Lung (tissue), 12 donors: ENCODE results near the gene SLC9A9. TPM values are rescaled to one million over a fixed set of nuclear protein-coding genes. Genes with fewer than 3 reads are reported as not detected.

Experiments used
- ATAC-seq: fragments of 200-7000 bp; cut with Tn5 transposase; one replicate; pipeline ENCODE4 v1.9.1; 2020; ENCODE audit warnings: moderate number of reproducible peaks; ENCODE audit not compliant: insufficient read depth, low FRiP score
- DNase-seq, 3 donors: peaks; one replicate each; pipeline ENCODE4 v3.0.0-alpha.2; 2013 to 2017
- H3K27ac ChIP-seq, 2 donors: one replicate each; pipeline ENCODE4 v1.5.1; 2013; ENCODE audit warnings: mild to moderate bottlenecking in 2 of 2, moderate library complexity in 2 of 2, control low read depth in 1 of 2, inconsistent platforms in 1 of 2, low read depth in 1 of 2, low read length in 1 of 2
- H3K27me3 ChIP-seq, 3 donors: one replicate each; pipeline ENCODE4 v1.5.1; 2013; ENCODE audit warnings: low read length in 2 of 3; ENCODE audit not compliant: control insufficient read depth in 3 of 3, insufficient read depth in 3 of 3
- H3K36me3 ChIP-seq, 4 donors: one replicate each; pipeline ENCODE4 v1.5.1; 2013; ENCODE audit warnings: low read length in 4 of 4, mild to moderate bottlenecking in 1 of 4, moderate library complexity in 1 of 4; ENCODE audit not compliant: control insufficient read depth in 4 of 4, insufficient read depth in 4 of 4
- H3K4me1 ChIP-seq, 5 donors: one replicate each; pipeline ENCODE4 v1.5.1; 2013; ENCODE audit warnings: low read length in 5 of 5, mild to moderate bottlenecking in 2 of 5, moderate library complexity in 1 of 5; ENCODE audit not compliant: control insufficient read depth in 5 of 5, insufficient read depth in 5 of 5
- H3K4me3 ChIP-seq: one replicate; pipeline ENCODE4 v1.5.1; 2013; ENCODE audit warnings: mild to moderate bottlenecking, control low read depth, moderate library complexity
- H3K9ac ChIP-seq, 2 donors: one replicate each; pipeline ENCODE4 v1.5.1; 2013; ENCODE audit warnings: low read length in 2 of 2, control low read depth in 1 of 2; ENCODE audit not compliant: insufficient read depth in 1 of 2
- H3K9me3 ChIP-seq, 4 donors: one replicate each; pipeline ENCODE4 v1.5.1; 2013; ENCODE audit warnings: low read length in 3 of 4, mild to moderate bottlenecking in 1 of 4, moderate library complexity in 1 of 4; ENCODE audit not compliant: control insufficient read depth in 4 of 4, insufficient read depth in 3 of 4
- WGBS, 2 donors: extraction: QIAGEN DNeasy Blood & Tissue Kit; methylation state at CpG; one replicate each; pipeline ENCODE4 v1.1.7; 2013; 5-methylcytosine and 5-hydroxymethylcytosine counted together
- polyA plus RNA-seq, 2 donors: library from polyadenylated mRNA; stranded (reverse); fragments of 200-250 nt; gene quantifications; one replicate each; pipeline ENCODE4 v1.2.1, GENCODE V29; 2013
- total RNA-seq, 2 donors: library from RNA; depleted of rRNA in 1 of 2; stranded (reverse); fragments of >200 nt in 1 of 2; gene quantifications; one replicate each; pipeline ENCODE4 v1.2.1, GENCODE V29; 2014 to 2021
- TF ChIP-seq, protein P1 (sequence below): IDR thresholded peaks from 2 replicates; pipeline ENCODE4 v1.5.1; 2012; ENCODE audit warnings: mild to moderate bottlenecking; ENCODE audit errors: control extremely low read depth, extremely low read depth
- donor health status: control.
- donor health status: control.
- donor health status: Bipolar disorder and iron deficiency.
- donor health status: healthy.
- donor health status: DM: yes; HTN: yes; CAD: no.

Gene SLC9A9
- total and polyA plus RNA-seq, 4 donors = 2.2 to 66.3 (median 8.2) TPM

DNA sequence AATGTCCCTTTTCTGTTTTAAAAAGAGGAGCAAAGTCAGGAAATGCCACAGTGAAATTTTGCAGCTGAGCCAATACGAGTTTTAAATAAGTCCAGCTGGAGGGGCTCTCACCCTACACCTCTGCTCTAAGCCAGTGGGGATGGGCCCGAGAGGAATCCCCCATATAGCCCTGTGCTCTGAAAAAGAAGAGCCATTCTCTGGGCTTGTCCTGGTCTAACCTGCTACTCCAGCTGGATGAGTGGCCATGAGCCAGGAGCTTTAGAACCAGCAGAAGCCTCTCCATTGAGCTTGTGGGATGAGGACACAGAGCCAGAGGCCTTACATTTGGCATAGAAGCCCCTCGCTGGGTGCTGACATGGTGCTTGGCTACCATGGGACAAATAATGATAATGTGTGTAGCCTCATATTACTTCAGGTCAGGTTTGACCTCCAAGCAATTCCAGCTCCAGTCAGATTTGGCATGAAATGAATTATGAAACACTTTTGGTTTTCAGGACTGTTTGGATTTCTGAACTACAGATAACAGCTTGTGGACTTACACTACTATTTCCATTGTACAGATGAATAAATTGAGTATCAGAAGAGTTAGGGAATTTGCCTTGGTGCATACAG lies 556.3 kb downstream of the SLC9A9 start:
- Histone ChIP-seq H3K4me1 (peaks cover 0 to 24% (median 8%) of the 10 kb centered on the region in 5 donors), H3K4me3 (no peak overlapping the region), H3K36me3 (no peaks in the 10 kb centered on the region), H3K27me3 (no peaks in the 10 kb centered on the region), H3K9ac (no peak overlapping the region), H3K9me3 (no peaks in the 10 kb centered on the region), H3K27ac (no peak overlapping the region)
- ATAC-seq (no peak), DNase-seq (peak; percentile 75 to 87 (median 80))
- TF ChIP-seq, protein P1, sequence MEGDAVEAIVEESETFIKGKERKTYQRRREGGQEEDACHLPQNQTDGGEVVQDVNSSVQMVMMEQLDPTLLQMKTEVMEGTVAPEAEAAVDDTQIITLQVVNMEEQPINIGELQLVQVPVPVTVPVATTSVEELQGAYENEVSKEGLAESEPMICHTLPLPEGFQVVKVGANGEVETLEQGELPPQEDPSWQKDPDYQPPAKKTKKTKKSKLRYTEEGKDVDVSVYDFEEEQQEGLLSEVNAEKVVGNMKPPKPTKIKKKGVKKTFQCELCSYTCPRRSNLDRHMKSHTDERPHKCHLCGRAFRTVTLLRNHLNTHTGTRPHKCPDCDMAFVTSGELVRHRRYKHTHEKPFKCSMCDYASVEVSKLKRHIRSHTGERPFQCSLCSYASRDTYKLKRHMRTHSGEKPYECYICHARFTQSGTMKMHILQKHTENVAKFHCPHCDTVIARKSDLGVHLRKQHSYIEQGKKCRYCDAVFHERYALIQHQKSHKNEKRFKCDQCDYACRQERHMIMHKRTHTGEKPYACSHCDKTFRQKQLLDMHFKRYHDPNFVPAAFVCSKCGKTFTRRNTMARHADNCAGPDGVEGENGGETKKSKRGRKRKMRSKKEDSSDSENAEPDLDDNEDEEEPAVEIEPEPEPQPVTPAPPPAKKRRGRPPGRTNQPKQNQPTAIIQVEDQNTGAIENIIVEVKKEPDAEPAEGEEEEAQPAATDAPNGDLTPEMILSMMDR = no peak
- 64 to 78% methylated on average over 3 of the region's 3 CpGs for WGBS, 2 donors

DNA sequence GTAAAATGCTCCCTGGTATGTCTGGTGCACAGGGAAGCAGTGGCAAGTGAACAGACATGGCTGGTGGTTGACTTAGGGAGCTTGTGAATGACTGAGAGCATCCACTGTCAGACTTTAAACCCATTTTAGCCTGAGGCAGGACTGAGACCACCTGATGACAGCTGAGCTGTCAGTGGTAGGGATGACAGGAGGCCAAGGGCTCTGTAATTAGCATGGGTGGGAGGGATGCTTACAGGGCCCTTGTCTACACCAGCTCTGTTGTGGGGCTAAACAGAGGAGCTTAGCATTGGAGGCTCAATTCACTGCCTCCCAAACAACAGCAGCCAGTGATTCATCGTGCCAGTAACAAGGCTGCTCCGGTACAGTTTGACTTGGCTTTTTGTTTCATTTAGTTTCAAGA lies 559.3 kb downstream of the SLC9A9 start:
- ATAC-seq (no peak), DNase-seq (no peak)
- TF ChIP-seq, protein P1 = no peak
- no peaks in the 10 kb centered on the region for H3K27me3 ChIP-seq
- peaks cover 0 to 14% (median 8%) of the 10 kb centered on the region in 5 donors for H3K4me1 ChIP-seq
- no peaks in the 10 kb centered on the region for H3K36me3 ChIP-seq
- H3K4me3 ChIP-seq = no peak overlapping the region
- H3K9ac ChIP-seq = no peak overlapping the region
- H3K27ac ChIP-seq = no peak overlapping the region
- 95% methylated on average over 2 of the region's 2 CpGs for WGBS, 2 donors
- H3K9me3 ChIP-seq = no peaks in the 10 kb centered on the region

DNA sequence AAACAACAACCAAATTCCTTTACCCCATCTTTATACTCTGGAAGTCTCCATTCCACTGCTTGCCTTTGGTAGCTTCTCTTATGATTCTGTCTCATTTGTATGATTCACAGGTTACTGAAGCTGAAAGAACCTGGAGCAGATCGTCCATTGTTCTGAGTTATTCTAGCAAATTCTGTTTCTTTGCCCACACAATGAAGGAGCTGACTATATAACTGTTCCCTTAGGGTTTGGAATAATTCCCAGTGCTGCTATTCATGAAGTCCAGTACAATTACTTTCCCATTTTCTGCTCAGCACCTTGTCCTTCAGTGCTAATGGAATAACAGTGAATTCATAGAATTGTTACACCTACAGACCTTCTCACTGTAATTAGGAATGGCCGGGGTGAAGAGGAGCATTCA lies 560.9 kb downstream of the SLC9A9 start:
- Histone ChIP-seq H3K4me1 (peaks cover 0 to 14% (median 7%) of the 10 kb centered on the region in 5 donors), H3K27me3 (no peaks in the 10 kb centered on the region), H3K36me3 (no peaks in the 10 kb centered on the region), H3K4me3 (no peak overlapping the region), H3K9ac (no peak overlapping the region), H3K9me3 (no peaks in the 10 kb centered on the region), H3K27ac (no peak overlapping the region)
- ATAC-seq (no peak), DNase-seq (no peak)
- TF ChIP-seq, protein P1 = no peak
- WGBS, 2 donors = 94% methylated on average over 2 of the region's 2 CpGs
